DMS53 treated with DMSO at 0.1 percent for 48 hours (cell line): ENCODE data around the gene CADPS.

Experiments used
- DNase-seq: peaks from one replicate; lab custom pipeline; 2025; ENCODE audit not compliant: unreplicated experiment; lab: John Stamatoyannopoulos, UW

Gene CADPS

GRCh38 chr3:62525281-62525680, 349.9 kb downstream of the CADPS start:
- no peak for DNase-seq

GRCh38 chr3:62523672-62524071, 351.5 kb downstream of the CADPS start:
- DNase-seq, result no peak

GRCh38 chr3:62521464-62522105, 353.6 kb downstream of the CADPS start:
- DNase-seq, result no peak

GRCh38 chr3:62503516-62503915, 371.7 kb downstream of the CADPS start:
- DNase-seq, result no peak

GRCh38 chr3:62502315-62503300, 372.6 kb downstream of the CADPS start:
- DNase-seq, result no peak

GRCh38 chr3:62501289-62501668, 373.9 kb downstream of the CADPS start:
- DNase-seq, result no peak

- DNase-seq, result no peak
These were observed 374.5 kb downstream of the CADPS start for GRCh38 chr3:62500556-62501288.

- no peak for DNase-seq
These were observed 378.1 kb downstream of the CADPS start for GRCh38 chr3:62497156-62497555.

GRCh38 chr3:62496503-62496902, 378.7 kb downstream of the CADPS start:
- DNase-seq, result no peak

- no peak for DNase-seq
These were observed 382.0 kb downstream of the CADPS start for GRCh38 chr3:62493109-62493801.

- DNase-seq, result no peak
These were observed 392.3 kb downstream of the CADPS start for GRCh38 chr3:62482961-62483360.

- DNase-seq, result no peak
These were observed 393.3 kb downstream of the CADPS start for GRCh38 chr3:62481962-62482361.

- DNase-seq, result no peak
These were observed 395.2 kb downstream of the CADPS start for GRCh38 chr3:62480056-62480455.

- DNase-seq, result no peak
These were observed 395.9 kb downstream of the CADPS start for GRCh38 chr3:62479326-62479725.

GRCh38 chr3:62475306-62475705, 399.9 kb downstream of the CADPS start:
- no peak for DNase-seq

- no peak for DNase-seq
These were observed 407.1 kb downstream of the CADPS start for GRCh38 chr3:62467966-62468722.

GRCh38 chr3:62462788-62463187, 412.4 kb downstream of the CADPS start:
- DNase-seq, result no peak

- no peak for DNase-seq
These were observed 413.0 kb downstream of the CADPS start for GRCh38 chr3:62462104-62462762.

GRCh38 chr3:62454916-62455315, 420.3 kb downstream of the CADPS start:
- DNase-seq, result no peak

GRCh38 chr3:62453448-62453847, 421.8 kb downstream of the CADPS start:
- no peak for DNase-seq
